ENCODE data around the gene EFHC1. TPM values are rescaled to one million over a fixed set of nuclear protein-coding genes. Genes with fewer than 3 reads are reported as not detected.

The EFHC1 gene
- total and polyA plus RNA-seq, 2 of the 13 experiments (the other 11 are each of a cell fraction or from before 2014, with no cell fraction given), result 23.4 to 29.5 TPM

- no peak for TF ChIP-seq ZFYVE20 (CRISPR knock-in tag; IDR thresholded peaks at IDR 0.05; ENCODE audit: borderline replicate concordance, low read depth)
- no peak for TF ChIP-seq CREB1 (IDR thresholded peaks at IDR 0.05)
- no peak for TF ChIP-seq CREB1 (CRISPR knock-in tag; IDR thresholded peaks at IDR 0.05)
- peak; percentile 26; the same call in 1 of the 2 replicates for TF ChIP-seq MXD1 (CRISPR knock-in tag; IDR thresholded peaks at IDR 0.05)
- no peak for TF ChIP-seq KDM6A (CRISPR knock-in tag; IDR thresholded peaks at IDR 0.05; ENCODE audit: low read depth)
- TF ChIP-seq DR1 (CRISPR knock-in tag; IDR thresholded peaks at IDR 0.05), result no peak
- TF ChIP-seq TGIF2 (CRISPR knock-in tag; IDR thresholded peaks at IDR 0.05), result no peak
- no peak for TF ChIP-seq ZNF605 (CRISPR knock-in tag; IDR thresholded peaks at IDR 0.05)
- no peak for TF ChIP-seq MIXL1 (CRISPR knock-in tag; IDR thresholded peaks at IDR 0.05)
- no peak for TF ChIP-seq PITX1 (CRISPR knock-in tag; IDR thresholded peaks at IDR 0.05)
- peak; percentile 48 for TF ChIP-seq RARA (CRISPR knock-in tag; IDR thresholded peaks at IDR 0.05)
- no peak for TF ChIP-seq ZNF639 (CRISPR knock-in tag; conservative IDR thresholded peaks at IDR 0.05)
- TF ChIP-seq ZNF580 (CRISPR knock-in tag; IDR thresholded peaks at IDR 0.05; ENCODE audit: borderline replicate concordance, low read depth), result no peak
- TF ChIP-seq GATAD1 (CRISPR knock-in tag; IDR thresholded peaks at IDR 0.05), result no peak
- no peak for TF ChIP-seq MATR3 (CRISPR knock-in tag; IDR thresholded peaks at IDR 0.05)
- no peak; a peak in 1 of 4 replicates for TF ChIP-seq POLR2A (IDR thresholded peaks at IDR 0.05; ENCODE audit: insufficient read depth in 1 of 2, low read depth in 2 of 2, low read length in 2 of 2)
- TF ChIP-seq LRRFIP1 (CRISPR knock-in tag; conservative IDR thresholded peaks at IDR 0.05), result no peak
- no peak for TF ChIP-seq ZBTB44 (CRISPR knock-in tag; IDR thresholded peaks at IDR 0.05)
- TF ChIP-seq CEBPB (IDR thresholded peaks at IDR 0.05; ENCODE audit: borderline replicate concordance, low read depth, low read length), result peak; percentile 17; the same call in 1 of the 2 replicates
- no peak for TF ChIP-seq HHEX (CRISPR knock-in tag; IDR thresholded peaks at IDR 0.05)
- TF ChIP-seq MEIS1 (CRISPR knock-in tag; IDR thresholded peaks at IDR 0.05; ENCODE audit: borderline replicate concordance), result peak; percentile 11; the same call in 1 of the 2 replicates
- TF ChIP-seq ZNF317 (CRISPR knock-in tag; IDR thresholded peaks at IDR 0.05), result peak; percentile 63; the same call in 1 of the 2 replicates
- TF ChIP-seq GATAD2A (CRISPR knock-in tag; IDR thresholded peaks at IDR 0.05), result no peak; the same call in 1 of the 2 replicates
- no peak for TF ChIP-seq HDAC6 (IDR thresholded peaks at IDR 0.05; ENCODE audit: low read depth, low read length)
These were observed 125.4 kb downstream of the EFHC1 start (continued) for GRCh38 chr6:52545406-52546119.
